Fibroblast of skin of right biceps (primary cell): ENCODE results near the gene MDH1B.

Source experiments
- DNase-seq: peaks from one replicate; pipeline ENCODE4 v3.0.0-alpha.2; 2013

MDH1B gene

DNA sequence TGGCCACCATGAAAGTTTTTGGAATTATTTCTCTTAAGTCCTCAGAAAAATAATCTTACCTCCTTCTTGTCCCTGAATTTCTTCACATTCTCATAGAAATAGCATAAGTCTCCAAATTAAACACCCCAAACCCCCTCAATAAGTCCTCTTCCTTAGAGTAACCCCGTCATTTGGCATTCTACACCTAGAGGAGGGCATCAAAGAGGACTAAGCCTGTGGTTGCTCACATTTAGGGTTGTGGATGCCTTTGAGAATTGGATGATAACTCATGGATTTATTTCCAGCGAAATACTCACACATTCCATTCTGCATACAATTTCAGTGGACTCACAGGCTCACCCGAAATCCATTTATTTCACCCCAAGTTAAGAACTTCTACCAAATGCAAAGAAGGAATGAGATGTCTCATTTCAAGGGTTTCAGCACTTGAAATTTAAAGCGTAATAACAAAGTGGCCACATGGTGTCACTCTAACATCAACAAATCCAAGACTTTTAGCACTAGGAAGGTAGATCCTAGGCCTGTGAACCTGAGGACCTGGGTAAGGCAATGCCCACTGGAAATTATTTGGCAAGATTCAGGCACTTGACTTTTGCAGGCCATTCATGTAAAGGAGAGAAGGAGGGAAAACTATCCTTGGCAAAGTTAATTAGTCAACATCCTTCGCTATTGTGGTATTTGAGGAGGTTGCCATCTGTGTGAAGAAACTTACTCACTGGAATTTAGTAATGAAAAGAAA is 71.6 kb downstream of the MDH1B start:
- peak; percentile 53 for DNase-seq

DNA sequence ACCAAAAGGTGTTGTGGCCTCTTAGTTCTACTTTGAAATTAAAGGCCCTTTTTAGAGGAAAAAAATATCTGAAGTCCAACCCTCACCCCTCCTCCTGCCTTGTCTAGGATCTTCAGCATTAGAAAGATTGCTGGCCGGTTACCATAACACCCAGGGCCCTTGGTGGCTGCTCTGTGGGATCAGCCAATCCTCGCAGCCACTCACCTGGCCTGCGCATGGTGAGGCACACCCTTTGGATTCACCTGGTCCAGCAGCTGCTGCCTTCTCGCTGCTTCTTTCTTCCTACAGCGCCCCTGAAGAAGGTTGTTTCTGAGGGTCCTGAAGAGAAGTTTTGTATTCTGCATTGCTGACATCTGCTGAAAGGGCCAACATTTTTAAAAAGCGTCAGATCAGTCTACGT is 72.2 kb downstream of the MDH1B start:
- DNase-seq, result no peak

- no peak for DNase-seq
Measured at GRCh38 chr2:206688990-206689389, 76.1 kb downstream of the MDH1B start.

GRCh38 chr2:206688453-206688852 is 76.7 kb downstream of the MDH1B start:
- no peak for DNase-seq
